ENCODE data around the gene MYT1.

MYT1 gene

GRCh38 chr20:64158346-64159285, 5.6 kb upstream of the MYT1 start:
- no peak overlapping the region for H3K4me3 ChIP-seq
- TF ChIP-seq, protein P1, sequence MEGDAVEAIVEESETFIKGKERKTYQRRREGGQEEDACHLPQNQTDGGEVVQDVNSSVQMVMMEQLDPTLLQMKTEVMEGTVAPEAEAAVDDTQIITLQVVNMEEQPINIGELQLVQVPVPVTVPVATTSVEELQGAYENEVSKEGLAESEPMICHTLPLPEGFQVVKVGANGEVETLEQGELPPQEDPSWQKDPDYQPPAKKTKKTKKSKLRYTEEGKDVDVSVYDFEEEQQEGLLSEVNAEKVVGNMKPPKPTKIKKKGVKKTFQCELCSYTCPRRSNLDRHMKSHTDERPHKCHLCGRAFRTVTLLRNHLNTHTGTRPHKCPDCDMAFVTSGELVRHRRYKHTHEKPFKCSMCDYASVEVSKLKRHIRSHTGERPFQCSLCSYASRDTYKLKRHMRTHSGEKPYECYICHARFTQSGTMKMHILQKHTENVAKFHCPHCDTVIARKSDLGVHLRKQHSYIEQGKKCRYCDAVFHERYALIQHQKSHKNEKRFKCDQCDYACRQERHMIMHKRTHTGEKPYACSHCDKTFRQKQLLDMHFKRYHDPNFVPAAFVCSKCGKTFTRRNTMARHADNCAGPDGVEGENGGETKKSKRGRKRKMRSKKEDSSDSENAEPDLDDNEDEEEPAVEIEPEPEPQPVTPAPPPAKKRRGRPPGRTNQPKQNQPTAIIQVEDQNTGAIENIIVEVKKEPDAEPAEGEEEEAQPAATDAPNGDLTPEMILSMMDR (IDR thresholded peaks at IDR 0.05), result no peak
- H3K9me3 ChIP-seq, result no peaks in the 10 kb centered on the region
- no peak overlapping the region for H3K27ac ChIP-seq
- H3K27me3 ChIP-seq, result peaks cover 0 to 87% of the 10 kb centered on the region in 2 donors
- no peaks in the 10 kb centered on the region for H3K36me3 ChIP-seq
- no peak for DNase-seq
- intact Hi-C loops (cut with DNase I; ENCODE audit: low total_unique reads), result no loop called here
- H3K4me1 ChIP-seq, result no peaks in the 10 kb centered on the region

DNA sequence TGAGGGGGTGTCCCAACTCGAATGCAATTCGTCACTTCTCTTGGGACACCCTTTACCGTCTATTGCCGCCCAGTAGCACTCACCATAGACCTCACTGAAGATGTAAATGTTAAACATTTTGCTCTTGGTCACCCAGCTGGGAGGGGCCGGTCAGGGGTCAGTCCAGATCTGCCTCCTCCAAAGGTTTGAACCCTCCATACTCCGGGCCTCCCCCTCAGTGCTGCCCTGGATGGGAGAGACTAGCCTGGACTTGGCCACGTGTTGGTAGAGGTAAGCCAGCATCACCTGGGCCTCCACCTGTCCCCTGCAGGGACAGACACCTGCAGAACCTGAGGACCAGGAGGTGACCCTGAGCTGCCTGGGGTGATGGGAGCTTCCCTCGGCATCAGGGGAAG, 5.0 kb upstream of the MYT1 start:
- Histone ChIP-seq H3K9me3 (no peaks in the 10 kb centered on the region), H3K4me3 (no peak overlapping the region), H3K36me3 (no peaks in the 10 kb centered on the region), H3K27ac (no peak overlapping the region), H3K4me1 (no peaks in the 10 kb centered on the region), H3K27me3 (peaks cover 0 to 87% of the 10 kb centered on the region in 2 donors)
- DNase-seq, result no peak
- TF ChIP-seq, protein P1 (IDR thresholded peaks at IDR 0.05), result no peak
- intact Hi-C loops (cut with DNase I; ENCODE audit: low total_unique reads), result no loop called here

- Histone ChIP-seq H3K27ac (no peak overlapping the region), H3K4me1 (no peaks in the 10 kb centered on the region), H3K4me3 (no peak overlapping the region), H3K36me3 (no peaks in the 10 kb centered on the region), H3K27me3 (peaks cover 0 to 87% of the 10 kb centered on the region in 2 donors), H3K9me3 (no peaks in the 10 kb centered on the region)
- DNase-seq, result no peak
- TF ChIP-seq, protein P1 (IDR thresholded peaks at IDR 0.05), result no peak
- intact Hi-C loops (cut with DNase I; ENCODE audit: low total_unique reads), result no loop called here
These were observed 4.5 kb upstream of the MYT1 start for GRCh38 chr20:64159711-64160110.

GRCh38 chr20:64160118-64160517, 4.1 kb upstream of the MYT1 start:
- intact Hi-C loops (cut with DNase I; ENCODE audit: low total_unique reads), result no loop called here
- no peak overlapping the region for H3K4me3 ChIP-seq
- TF ChIP-seq, protein P1 (IDR thresholded peaks at IDR 0.05), result no peak
- H3K27me3 ChIP-seq, result peaks cover 0 to 87% of the 10 kb centered on the region in 2 donors
- no peaks in the 10 kb centered on the region for H3K9me3 ChIP-seq
- DNase-seq, result no peak
- H3K36me3 ChIP-seq, result no peaks in the 10 kb centered on the region
- H3K4me1 ChIP-seq, result no peaks in the 10 kb centered on the region
- no peak overlapping the region for H3K27ac ChIP-seq

- TF ChIP-seq, protein P1 (IDR thresholded peaks at IDR 0.05), result no peak
- peaks cover 0 to 87% of the 10 kb centered on the region in 2 donors for H3K27me3 ChIP-seq
- DNase-seq, result no peak
- H3K27ac ChIP-seq, result no peak overlapping the region
- intact Hi-C loops (cut with DNase I; ENCODE audit: low total_unique reads), result no loop called here
- H3K4me3 ChIP-seq, result no peak overlapping the region
- H3K4me1 ChIP-seq, result no peaks in the 10 kb centered on the region
- H3K36me3 ChIP-seq, result no peaks in the 10 kb centered on the region
- no peaks in the 10 kb centered on the region for H3K9me3 ChIP-seq
These were observed 3.5 kb upstream of the MYT1 start for GRCh38 chr20:64160526-64161355.

Data from tibial artery (tissue), 4 donors.